RWPE2 (cell line): ENCODE measurements around the gene KCNK1.

ENCODE experiments used
- ATAC-seq: fragments of 200-7000 bp; cut with Tn5 transposase; 3 replicates; pipeline ENCODE4 v1.9.1; 2021; ENCODE audit warnings: low read depth
- DNase-seq: peaks from one replicate; pipeline ENCODE4 v3.0.0-alpha.2; 2020; ENCODE audit warnings: low spot score
- H3K27ac ChIP-seq: fragments of 450-650 bp; 2 replicates; pipeline ENCODE4 v1.5.1; 2017; ENCODE audit warnings: mild to moderate bottlenecking; ENCODE audit not compliant: poor library complexity, severe bottlenecking
- H3K27me3 ChIP-seq: fragments of 250-450 bp; sonication (Bioruptor Pico); 2 replicates; pipeline ENCODE4 v1.5.1; 2021; ENCODE audit warnings: mild to moderate bottlenecking, moderate library complexity; ENCODE audit not compliant: insufficient read depth, poor library complexity, severe bottlenecking
- H3K36me3 ChIP-seq: fragments of 250-450 bp; sonication (Bioruptor Pico); 2 replicates; pipeline ENCODE4 v1.5.1; 2020; ENCODE audit warnings: low read depth, mild to moderate bottlenecking, moderate library complexity
- H3K4me1 ChIP-seq: fragments of 250-450 bp; sonication (Bioruptor Pico); 2 replicates; pipeline ENCODE4 v1.5.1; 2021; ENCODE audit warnings: mild to moderate bottlenecking, moderate library complexity; ENCODE audit not compliant: insufficient read depth, poor library complexity, severe bottlenecking
- H3K4me3 ChIP-seq: fragments of 250-450 bp; sonication (Bioruptor Pico); 2 replicates; pipeline ENCODE4 v1.5.1; 2021; ENCODE audit warnings: mild to moderate bottlenecking, moderate library complexity; ENCODE audit not compliant: severe bottlenecking
- H3K9me3 ChIP-seq: fragments of 250-450 bp; sonication (Bioruptor Pico); 2 replicates; pipeline ENCODE4 v1.5.1; 2021; ENCODE audit warnings: mild to moderate bottlenecking, moderate library complexity; ENCODE audit not compliant: severe bottlenecking
- TF ChIP-seq, protein P1 (sequence below): fragments of 450-650 bp; IDR thresholded peaks from one replicate; pipeline ENCODE4 v1.5.1; 2017; ENCODE audit warnings: mild to moderate bottlenecking, moderate library complexity; ENCODE audit not compliant: poor library complexity, severe bottlenecking

Gene KCNK1

GRCh38 chr1:233570706-233571105 lies 43.2 kb upstream of the KCNK1 start:
- H3K27me3 ChIP-seq, result no peaks in the 10 kb centered on the region
- no peaks in the 10 kb centered on the region for H3K36me3 ChIP-seq
- no peaks in the 10 kb centered on the region for H3K9me3 ChIP-seq
- ATAC-seq (no peak), DNase-seq (no peak)
- H3K4me1 ChIP-seq, result no peaks in the 10 kb centered on the region
- H3K27ac ChIP-seq, result no peak overlapping the region
- no peak overlapping the region for H3K4me3 ChIP-seq
- TF ChIP-seq, protein P1, sequence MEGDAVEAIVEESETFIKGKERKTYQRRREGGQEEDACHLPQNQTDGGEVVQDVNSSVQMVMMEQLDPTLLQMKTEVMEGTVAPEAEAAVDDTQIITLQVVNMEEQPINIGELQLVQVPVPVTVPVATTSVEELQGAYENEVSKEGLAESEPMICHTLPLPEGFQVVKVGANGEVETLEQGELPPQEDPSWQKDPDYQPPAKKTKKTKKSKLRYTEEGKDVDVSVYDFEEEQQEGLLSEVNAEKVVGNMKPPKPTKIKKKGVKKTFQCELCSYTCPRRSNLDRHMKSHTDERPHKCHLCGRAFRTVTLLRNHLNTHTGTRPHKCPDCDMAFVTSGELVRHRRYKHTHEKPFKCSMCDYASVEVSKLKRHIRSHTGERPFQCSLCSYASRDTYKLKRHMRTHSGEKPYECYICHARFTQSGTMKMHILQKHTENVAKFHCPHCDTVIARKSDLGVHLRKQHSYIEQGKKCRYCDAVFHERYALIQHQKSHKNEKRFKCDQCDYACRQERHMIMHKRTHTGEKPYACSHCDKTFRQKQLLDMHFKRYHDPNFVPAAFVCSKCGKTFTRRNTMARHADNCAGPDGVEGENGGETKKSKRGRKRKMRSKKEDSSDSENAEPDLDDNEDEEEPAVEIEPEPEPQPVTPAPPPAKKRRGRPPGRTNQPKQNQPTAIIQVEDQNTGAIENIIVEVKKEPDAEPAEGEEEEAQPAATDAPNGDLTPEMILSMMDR, result no peak

- Histone ChIP-seq H3K27me3 (no peaks in the 10 kb centered on the region), H3K4me3 (no peak overlapping the region), H3K36me3 (no peaks in the 10 kb centered on the region), H3K27ac (no peak overlapping the region), H3K9me3 (no peaks in the 10 kb centered on the region), H3K4me1 (no peaks in the 10 kb centered on the region)
- TF ChIP-seq, protein P1, result no peak
- DNase-seq (no peak), ATAC-seq (no peak)
Observed at GRCh38 chr1:233572896-233573295, 41.0 kb upstream of the KCNK1 start.

GRCh38 chr1:233575450-233575849 lies 38.5 kb upstream of the KCNK1 start:
- Histone ChIP-seq H3K4me3 (no peak overlapping the region), H3K9me3 (no peaks in the 10 kb centered on the region), H3K27me3 (no peaks in the 10 kb centered on the region), H3K36me3 (no peaks in the 10 kb centered on the region), H3K27ac (no peak overlapping the region), H3K4me1 (no peaks in the 10 kb centered on the region)
- DNase-seq (no peak), ATAC-seq (no peak)
- TF ChIP-seq, protein P1, result no peak

- Histone ChIP-seq H3K27me3 (no peaks in the 10 kb centered on the region), H3K9me3 (no peaks in the 10 kb centered on the region), H3K27ac (no peak overlapping the region)
Observed at GRCh38 chr1:233582439-233582838, 31.5 kb upstream of the KCNK1 start.

GRCh38 chr1:233584376-233584775 lies 29.5 kb upstream of the KCNK1 start:
- Histone ChIP-seq H3K36me3 (no peaks in the 10 kb centered on the region), H3K4me1 (no peaks in the 10 kb centered on the region), H3K4me3 (no peak overlapping the region), H3K27ac (no peak overlapping the region), H3K9me3 (no peaks in the 10 kb centered on the region), H3K27me3 (no peaks in the 10 kb centered on the region)
- TF ChIP-seq, protein P1, result no peak
- DNase-seq, result no peak
- no peak for ATAC-seq

More at GRCh38 chr1:233582439-233582838, 31.5 kb upstream of the KCNK1 start:
- Histone ChIP-seq H3K4me3 (no peak overlapping the region), H3K4me1 (no peaks in the 10 kb centered on the region), H3K36me3 (no peaks in the 10 kb centered on the region)
- ATAC-seq (no peak), DNase-seq (no peak)
- TF ChIP-seq, protein P1, result no peak
